Activated naive CD8-positive, alpha-beta T cell treated with anti-CD3 and anti-CD28 coated beads, Interleukin-2, amount 10 ng/mL, durations not matched to agents 7 days and 5 days (primary cell): ENCODE results near the gene SLC13A4. TPM values are rescaled to one million over a fixed set of nuclear protein-coding genes. Genes with fewer than 3 reads are reported as not detected.
"Not testable (repeated sequence)": the region's sequence is repeated elsewhere in the genome, so short reads cannot be mapped to it uniquely, and the experiment has no call there.

Experiments used
- ATAC-seq: fragments of 150-1000 bp; cut with Tn5 transposase; one replicate; pipeline ENCODE4 v1.10.0; 2021; ENCODE audit warnings: low read depth, moderate library complexity
- POLR2A ChIA-PET: fragments of 350-600 bp; sonication (Branson Sonifier 250); formaldehyde crosslinking; loops from one replicate; lab custom pipeline; 2021; ENCODE audit warnings: antibody characterized with exemption; lab: Charles Lee
- DNase-seq: peaks from one replicate; pipeline ENCODE4 v3.0.0; 2021
- H3K27ac Mint-ChIP-seq: one replicate; pipeline ENCODE4 v1.8.0; 2022; ENCODE audit warnings: mild to moderate bottlenecking, mixed read lengths
- H3K27me3 Mint-ChIP-seq: one replicate; pipeline ENCODE4 v1.8.0; 2022; ENCODE audit warnings: mild to moderate bottlenecking, moderate library complexity, mixed read lengths
- H3K36me3 Mint-ChIP-seq: one replicate; pipeline ENCODE4 v1.8.0; 2021; ENCODE audit warnings: mild to moderate bottlenecking, mixed read lengths
- H3K4me1 Mint-ChIP-seq: one replicate; pipeline ENCODE4 v1.8.0; 2021; ENCODE audit warnings: mixed read lengths
- H3K4me3 Mint-ChIP-seq: one replicate; pipeline ENCODE4 v1.8.0; 2022; ENCODE audit warnings: mild to moderate bottlenecking, moderate library complexity, mixed read lengths
- H3K9me3 Mint-ChIP-seq: one replicate; pipeline ENCODE4 v1.8.0; 2021; ENCODE audit warnings: mixed read lengths
- total RNA-seq, 2 experiments: library from RNA; stranded (reverse); gene quantifications; one replicate each; pipeline ENCODE4 v1.2.3, GENCODE V29; 2021

The SLC13A4 gene
- total RNA-seq, 2 experiments from 2014 or later, result not detected

DNA sequence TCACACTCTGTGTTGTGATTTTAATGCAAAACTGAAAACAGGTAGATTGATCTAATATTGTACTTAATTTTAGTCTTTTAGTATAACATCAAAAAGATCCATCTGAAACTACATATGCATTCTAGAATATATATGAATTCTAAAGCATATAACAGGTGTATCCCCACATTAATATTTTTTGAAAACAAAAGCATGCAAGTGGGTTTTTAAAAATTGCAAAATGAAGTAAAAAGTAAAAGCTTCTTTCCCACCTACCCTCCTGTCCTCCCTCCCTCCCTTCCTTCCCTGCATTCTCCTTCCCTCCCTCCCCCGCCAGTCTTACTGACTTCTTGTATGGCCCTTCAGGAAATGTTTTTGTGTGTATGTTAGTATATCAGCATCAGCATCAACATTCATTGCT, 80.2 kb downstream of the SLC13A4 start:
- POLR2A ChIA-PET, result no interaction called here
- no peak overlapping the region for H3K27ac Mint-ChIP-seq
- peaks cover 5% of the 10 kb centered on the region for H3K4me1 Mint-ChIP-seq
- H3K27me3 Mint-ChIP-seq, result no peaks in the 10 kb centered on the region
- ATAC-seq (no peak), DNase-seq (no peak)
- H3K4me3 Mint-ChIP-seq, result no peak overlapping the region
- H3K9me3 Mint-ChIP-seq, result no peaks in the 10 kb centered on the region
- H3K36me3 Mint-ChIP-seq, result peaks cover 18% of the 10 kb centered on the region

DNA sequence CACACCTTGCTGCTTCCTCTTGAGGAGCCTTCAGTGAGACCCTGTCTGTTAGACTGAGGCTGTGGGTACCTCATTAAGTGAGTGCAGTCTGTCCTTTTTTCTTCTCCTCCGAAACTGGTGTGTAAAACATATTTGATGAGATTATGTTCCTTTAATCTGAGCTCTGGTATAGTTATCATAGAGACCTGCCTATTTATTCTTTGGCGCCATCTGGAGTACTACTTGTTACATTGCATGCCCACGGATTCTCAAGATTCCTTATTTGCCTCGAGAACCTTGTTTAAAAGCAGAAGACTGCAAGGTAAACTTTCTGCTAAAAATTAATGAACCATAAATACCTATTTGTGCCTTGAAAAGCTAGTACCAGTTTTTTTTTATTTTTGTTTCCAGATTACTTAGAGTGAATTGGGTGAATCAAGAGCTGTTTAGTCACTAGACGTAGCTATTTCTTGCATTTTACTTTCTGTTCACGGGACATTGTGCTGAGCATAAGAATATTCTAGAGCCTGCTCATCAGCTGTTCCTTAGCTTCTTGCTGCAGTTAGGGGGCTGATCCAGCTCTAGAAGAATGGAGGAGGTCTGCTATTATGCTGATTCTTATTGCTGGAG, 82.6 kb downstream of the SLC13A4 start:
- POLR2A ChIA-PET, result interaction anchor here (0.6 kb wide), 1 partner anchor 136 kb away, joined by 3 read pairs; no protein-coding TSS in a partner anchor

DNA sequence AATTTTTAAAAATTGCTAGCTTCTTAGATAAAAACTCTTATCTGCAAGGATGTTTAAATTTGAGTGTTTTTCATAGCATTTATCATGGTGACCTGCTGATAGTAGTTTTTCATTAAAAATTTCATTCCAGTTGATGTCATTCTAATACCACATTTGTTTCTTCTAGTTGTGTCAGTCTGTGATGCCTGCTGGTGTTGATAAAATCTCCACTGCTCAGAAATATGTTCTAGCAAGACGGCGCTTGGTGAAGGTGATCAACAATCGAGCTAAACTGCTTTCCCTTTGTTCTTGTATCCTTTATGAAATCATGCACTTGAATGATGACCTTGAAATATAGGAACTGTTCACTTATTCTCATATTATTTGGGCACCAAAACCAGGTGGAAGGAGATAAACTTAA, 83.3 kb downstream of the SLC13A4 start:
- peaks cover 3% of the 10 kb centered on the region for H3K4me1 Mint-ChIP-seq
- peaks cover 32% of the 10 kb centered on the region for H3K36me3 Mint-ChIP-seq
- no peaks in the 10 kb centered on the region for H3K27me3 Mint-ChIP-seq
- ATAC-seq, result no peak
- POLR2A ChIA-PET, result interaction anchor here (0.6 kb wide), 1 partner anchor 136 kb away, joined by 3 read pairs; no protein-coding TSS in a partner anchor
- H3K9me3 Mint-ChIP-seq, result no peaks in the 10 kb centered on the region
- H3K27ac Mint-ChIP-seq, result no peak overlapping the region
- DNase-seq, result no peak
- no peak overlapping the region for H3K4me3 Mint-ChIP-seq

More for the DNA sequence above, 82.6 kb downstream of the SLC13A4 start:
- DNase-seq, result no peak
- ATAC-seq, result no peak
- Mint-ChIP-seq H3K9me3 (no peaks in the 10 kb centered on the region), H3K4me1 (peaks cover 3% of the 10 kb centered on the region), H3K27ac (no peak overlapping the region), H3K36me3 (peaks cover 28% of the 10 kb centered on the region), H3K27me3 (no peaks in the 10 kb centered on the region), H3K4me3 (no peak overlapping the region)

DNA sequence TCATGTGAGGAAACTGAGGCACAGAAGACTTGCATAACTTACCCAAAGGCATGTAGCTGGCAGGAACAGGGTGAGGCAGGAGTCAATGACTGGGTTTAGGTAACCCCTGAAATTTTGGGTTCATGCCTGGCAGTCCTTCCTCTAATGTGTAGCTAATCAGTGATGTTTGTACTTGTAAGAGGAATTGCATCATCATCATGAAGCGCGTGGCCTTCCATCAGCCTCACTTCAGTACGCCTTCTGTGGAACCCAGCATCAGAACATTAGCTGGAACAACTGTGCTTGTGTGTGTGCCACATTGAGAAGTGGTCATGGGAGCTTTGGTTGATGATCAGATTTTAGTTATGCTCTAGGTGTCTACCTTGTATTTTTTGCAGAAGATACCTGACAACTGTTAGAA, 83.8 kb downstream of the SLC13A4 start:
- H3K4me1 Mint-ChIP-seq, result peaks cover 3% of the 10 kb centered on the region
- no peak for ATAC-seq
- peaks cover 33% of the 10 kb centered on the region for H3K36me3 Mint-ChIP-seq
- H3K27me3 Mint-ChIP-seq, result no peaks in the 10 kb centered on the region
- H3K9me3 Mint-ChIP-seq, result no peaks in the 10 kb centered on the region
- POLR2A ChIA-PET, result no interaction called here
- peak overlapping the region; percentile 36 for H3K27ac Mint-ChIP-seq
- DNase-seq, result no peak
- no peak overlapping the region for H3K4me3 Mint-ChIP-seq

DNA sequence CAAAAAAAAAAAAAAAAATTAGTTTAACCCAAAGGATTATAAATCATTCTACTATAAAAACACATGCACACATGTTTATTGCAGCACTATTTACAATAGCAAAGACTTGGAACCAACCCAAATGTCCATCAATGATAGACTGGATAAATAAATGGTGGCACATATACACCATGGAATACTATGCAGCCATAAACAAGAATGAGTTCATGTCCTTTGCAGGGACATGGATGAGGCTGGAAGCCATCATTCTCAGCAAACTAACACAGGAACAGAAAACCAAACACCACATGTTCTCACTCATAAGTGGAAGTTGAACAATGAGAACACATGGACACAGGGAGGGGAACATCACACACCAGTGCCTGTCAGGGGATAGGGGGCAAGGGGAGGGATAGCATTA, 88.3 kb downstream of the SLC13A4 start:
- ATAC-seq, H3K4me1 Mint-ChIP-seq, H3K27me3 Mint-ChIP-seq, DNase-seq, H3K9me3 Mint-ChIP-seq, POLR2A ChIA-PET, H3K27ac Mint-ChIP-seq, H3K4me3 Mint-ChIP-seq: not testable (repeated sequence)
- peaks cover 45% of the 10 kb centered on the region for H3K36me3 Mint-ChIP-seq

DNA sequence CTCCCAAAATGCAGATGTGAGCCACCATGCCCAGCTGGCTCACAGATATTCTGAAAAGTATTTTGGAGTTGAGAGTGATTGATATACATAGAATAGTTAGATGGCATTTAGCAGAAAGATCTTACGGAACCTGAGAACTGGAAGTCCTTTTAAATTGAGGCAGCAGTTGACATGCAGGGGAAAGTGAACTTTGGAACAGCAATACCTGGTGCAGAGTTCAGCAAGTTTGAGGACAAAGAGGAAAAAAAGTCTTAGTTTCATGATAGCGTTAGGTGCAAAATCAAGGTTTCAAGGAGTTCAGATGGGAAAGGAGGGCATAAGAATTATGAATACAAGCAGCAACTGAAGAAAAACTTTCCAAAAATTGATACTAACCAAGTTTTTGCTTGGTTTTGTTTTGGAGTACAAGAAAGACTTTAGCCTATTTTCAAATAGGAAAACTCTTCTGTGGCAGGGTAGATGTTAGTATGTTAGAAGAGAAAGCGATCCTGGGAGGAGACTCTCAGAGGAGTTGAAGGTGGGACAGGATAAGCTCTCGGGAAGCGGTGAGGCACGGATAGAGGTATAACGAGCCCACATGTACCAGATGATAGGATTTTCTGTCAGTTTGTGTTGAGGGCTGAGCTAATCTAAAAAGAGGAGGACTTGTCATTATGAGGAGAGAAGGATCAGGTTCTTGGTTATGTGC, 93.7 kb downstream of the SLC13A4 start:
- Mint-ChIP-seq H3K4me1 (no peaks in the 10 kb centered on the region), H3K4me3 (no peak overlapping the region), H3K27ac (no peak overlapping the region), H3K9me3 (no peaks in the 10 kb centered on the region), H3K36me3 (peaks cover 42% of the 10 kb centered on the region), H3K27me3 (no peaks in the 10 kb centered on the region)
- ATAC-seq, result no peak
- DNase-seq, result no peak
- POLR2A ChIA-PET, result no interaction called here

Other genes with a start within 250 kb of the SLC13A4 start
- gene CNOT4, start 218.1 kb downstream of the SLC13A4 start, total RNA-seq, result 10 to 100 TPM; 24.4 to 25.8 TPM
- gene NUP205, start 170.3 kb downstream of the SLC13A4 start, total RNA-seq, result 10 to 100 TPM; 84.8 to 92.7 TPM
- 10 to 100 TPM; 23.1 to 23.3 TPM for gene STMP1, start 65.7 kb downstream of the SLC13A4 start, total RNA-seq
- not detected for gene FAM180A, start 20.6 kb upstream of the SLC13A4 start, total RNA-seq
- 100 to 1,000 TPM; 120 to 127 TPM for gene MTPN, start 249.2 kb upstream of the SLC13A4 start, total RNA-seq